Bone marrow (tissue), 2 donors: ENCODE data around the gene SFMBT2.
"Not testable (repeated sequence)": the region's sequence is repeated elsewhere in the genome, so short reads cannot be mapped to it uniquely, and the experiment has no call there.

Experiments used
- DNase-seq, 2 donors: peaks; one replicate each; lab custom pipeline; 2025; lab: John Stamatoyannopoulos, UW

The SFMBT2 gene

GRCh38 chr10:7184116-7184515, 226.7 kb downstream of the SFMBT2 start:
- DNase-seq = not testable (repeated sequence)

GRCh38 chr10:7182327-7182726, 228.5 kb downstream of the SFMBT2 start:
- DNase-seq = not testable (repeated sequence)

DNA sequence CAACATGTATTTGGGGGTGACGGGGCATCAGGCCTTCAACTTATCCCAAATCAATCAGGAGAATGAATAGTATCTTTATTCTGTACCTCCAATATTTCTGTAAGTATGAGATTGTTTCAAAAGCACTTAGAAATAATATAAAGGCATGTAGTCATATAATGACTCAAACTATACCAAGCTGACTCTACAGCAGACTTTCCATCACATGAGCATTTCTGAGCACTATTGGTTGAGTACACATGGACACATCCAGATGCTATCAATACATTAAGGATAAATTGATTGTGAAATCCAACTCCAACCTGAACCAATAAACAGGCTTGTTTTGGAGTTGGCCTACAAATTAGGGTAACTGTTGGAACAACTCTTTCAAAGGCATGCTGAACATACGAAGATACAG, 229.4 kb downstream of the SFMBT2 start:
- no peak for DNase-seq

GRCh38 chr10:7179536-7179935, 231.3 kb downstream of the SFMBT2 start:
- no peak for DNase-seq

DNA sequence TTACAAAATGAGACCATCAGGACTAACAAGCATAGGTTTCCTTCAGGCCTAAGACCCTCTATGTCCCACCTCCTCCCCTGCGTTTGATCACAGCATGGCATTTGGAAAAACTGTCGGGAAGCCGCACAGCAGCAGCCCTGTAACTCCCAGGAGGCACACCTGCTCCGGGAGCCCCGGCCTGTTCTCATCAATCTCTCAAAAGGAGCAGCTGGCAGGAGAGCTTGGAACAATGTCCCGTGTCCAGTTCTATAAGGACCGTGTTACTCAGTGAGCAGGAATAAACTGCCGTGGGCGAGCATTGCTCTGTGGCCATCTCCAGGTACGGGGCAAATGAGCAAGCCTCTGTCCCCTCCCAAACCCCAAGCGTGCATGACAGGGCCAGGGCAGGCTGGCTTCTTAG, 236.9 kb downstream of the SFMBT2 start:
- no peak for DNase-seq

GRCh38 chr10:7171825-7172224, 239.0 kb downstream of the SFMBT2 start:
- DNase-seq = no peak

GRCh38 chr10:7170626-7171322, 240.1 kb downstream of the SFMBT2 start:
- no peak for DNase-seq

GRCh38 chr10:7168414-7168813, 242.4 kb downstream of the SFMBT2 start:
- no peak for DNase-seq

DNA sequence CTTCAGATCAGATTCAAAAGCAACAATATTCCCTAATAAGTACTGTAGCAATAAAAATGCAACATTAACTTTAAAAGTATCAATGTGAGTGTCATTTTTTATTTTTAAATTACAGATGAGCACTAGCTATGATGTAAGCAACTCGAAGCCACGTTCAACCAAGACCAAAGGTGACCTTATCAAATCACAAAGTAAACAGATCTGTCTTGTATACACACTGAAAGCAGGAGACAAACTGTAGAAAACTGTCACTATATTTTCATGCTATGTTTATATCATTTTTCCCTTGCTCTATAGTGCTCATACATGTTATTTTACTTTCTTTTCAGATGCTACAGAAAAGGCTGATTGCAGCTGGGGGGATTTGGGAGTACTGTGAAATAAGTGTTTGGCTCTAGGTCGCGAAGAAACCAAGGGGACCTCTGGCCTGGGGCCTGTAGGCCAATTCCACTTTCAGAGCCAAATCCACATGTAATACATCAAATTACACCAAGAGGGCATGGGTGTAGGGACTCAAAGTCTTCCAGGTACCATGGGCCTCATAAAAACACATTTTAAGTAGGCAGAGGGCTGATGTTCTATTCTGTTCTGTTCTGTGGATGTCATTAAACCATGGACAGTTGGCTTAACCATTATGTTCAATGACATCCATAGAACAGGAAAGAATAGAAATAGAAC, 245.2 kb downstream of the SFMBT2 start:
- DNase-seq = no peak

GRCh38 chr10:7164955-7165354, 245.9 kb downstream of the SFMBT2 start:
- DNase-seq = no peak

DNA sequence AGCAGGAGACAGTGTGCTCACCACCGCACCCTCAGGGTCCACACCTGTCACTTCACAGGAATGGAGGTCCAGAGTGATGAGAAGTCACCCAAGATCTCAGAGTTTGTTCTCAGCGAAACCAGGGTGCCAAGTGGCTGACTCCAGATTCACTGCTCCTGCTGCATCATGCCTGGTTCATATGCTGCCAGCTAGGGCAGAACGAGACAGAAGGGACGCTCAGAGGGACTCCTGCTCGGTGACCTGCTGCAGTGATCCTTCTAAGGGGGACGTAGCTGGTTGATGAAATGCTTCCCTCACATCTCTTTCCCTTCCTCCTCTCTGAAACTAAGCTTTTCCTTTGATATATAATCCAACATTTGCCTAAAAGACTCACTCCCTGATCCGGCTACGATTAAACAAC, 248.5 kb downstream of the SFMBT2 start:
- DNase-seq = no peak

DNA sequence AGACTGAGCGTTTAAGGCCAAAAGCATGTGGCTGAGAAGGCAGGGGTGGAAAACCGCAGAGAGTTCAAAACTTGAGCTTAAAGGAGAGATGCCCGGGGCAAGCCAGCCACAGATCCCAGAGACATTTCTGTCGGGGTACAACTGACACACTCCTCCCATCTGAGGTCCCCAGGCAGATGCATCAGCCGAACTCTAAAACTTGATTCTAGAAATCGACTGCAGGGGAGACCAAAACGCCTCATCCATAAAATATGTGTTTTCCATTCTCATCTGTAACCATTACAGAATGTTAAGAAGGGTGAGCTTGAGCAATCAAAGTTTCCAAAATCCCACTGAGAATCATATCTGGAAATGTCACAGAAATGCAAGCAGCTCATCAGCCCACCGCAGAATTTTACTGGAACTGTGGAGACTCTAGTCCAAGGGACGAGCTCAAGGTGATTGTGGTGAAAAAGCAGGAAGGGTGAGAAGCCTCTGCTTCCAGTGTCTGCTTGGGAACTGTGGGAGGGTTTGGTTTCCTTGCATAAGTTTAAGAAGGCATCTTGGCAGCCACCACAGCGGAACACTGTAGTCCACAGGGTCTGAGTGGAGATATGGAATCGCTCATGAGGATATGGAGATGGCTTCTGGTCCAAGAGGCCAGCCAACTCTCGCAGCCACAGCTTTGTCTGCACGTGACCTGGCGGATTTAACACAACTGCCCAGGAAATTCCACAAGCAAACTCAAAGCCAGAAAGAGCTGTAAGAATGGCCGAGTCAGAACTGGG, 249.2 kb downstream of the SFMBT2 start:
- DNase-seq = no peak

- no peak for DNase-seq
These were observed 250.9 kb downstream of the SFMBT2 start for GRCh38 chr10:7159928-7160327.

DNA sequence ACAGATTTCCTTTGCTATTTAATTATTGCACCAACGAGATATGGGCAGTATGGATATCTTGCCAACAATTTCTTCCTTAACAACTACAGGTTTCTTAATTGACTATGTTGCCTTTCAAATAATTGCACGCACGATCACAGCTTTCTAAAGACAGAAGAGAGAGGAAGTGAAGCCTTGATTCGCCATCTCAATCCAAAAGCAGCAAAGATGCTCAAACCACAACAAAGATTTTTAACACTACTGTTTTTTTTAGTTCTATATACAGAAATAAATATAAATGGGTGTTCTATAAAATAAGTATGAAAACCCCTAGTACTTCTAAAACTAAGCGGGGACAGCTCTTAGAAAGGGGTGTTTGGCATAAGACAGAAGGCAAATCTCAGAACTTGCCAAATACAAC, 251.3 kb downstream of the SFMBT2 start:
- no peak for DNase-seq

GRCh38 chr10:7157091-7157490, 253.7 kb downstream of the SFMBT2 start:
- DNase-seq = no peak

DNA sequence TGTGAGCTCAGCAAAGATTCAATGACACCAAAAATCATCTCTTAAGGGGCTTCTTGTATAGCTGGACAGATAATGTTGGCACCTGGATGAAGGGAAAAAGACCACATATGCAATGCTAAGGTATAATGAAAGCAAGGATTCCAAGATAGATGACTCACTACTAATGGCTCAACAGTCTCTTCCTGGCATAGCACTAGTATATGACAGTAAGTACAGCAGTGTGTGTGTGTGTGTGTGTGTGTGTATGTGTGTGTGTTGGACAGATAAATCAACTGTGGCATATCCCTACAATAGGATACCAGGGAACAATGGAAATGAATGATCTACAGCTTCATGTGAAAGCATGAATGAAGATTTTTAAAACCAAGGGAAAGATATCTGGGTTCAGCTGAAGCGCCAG, 257.1 kb downstream of the SFMBT2 start:
- DNase-seq = no peak

- no peak for DNase-seq
These were observed 257.9 kb downstream of the SFMBT2 start for GRCh38 chr10:7152982-7153381.

- no peak for DNase-seq
These were observed 258.5 kb downstream of the SFMBT2 start for GRCh38 chr10:7152341-7152740.

- no peak for DNase-seq
These were observed 259.3 kb downstream of the SFMBT2 start for GRCh38 chr10:7151538-7151937.

DNA sequence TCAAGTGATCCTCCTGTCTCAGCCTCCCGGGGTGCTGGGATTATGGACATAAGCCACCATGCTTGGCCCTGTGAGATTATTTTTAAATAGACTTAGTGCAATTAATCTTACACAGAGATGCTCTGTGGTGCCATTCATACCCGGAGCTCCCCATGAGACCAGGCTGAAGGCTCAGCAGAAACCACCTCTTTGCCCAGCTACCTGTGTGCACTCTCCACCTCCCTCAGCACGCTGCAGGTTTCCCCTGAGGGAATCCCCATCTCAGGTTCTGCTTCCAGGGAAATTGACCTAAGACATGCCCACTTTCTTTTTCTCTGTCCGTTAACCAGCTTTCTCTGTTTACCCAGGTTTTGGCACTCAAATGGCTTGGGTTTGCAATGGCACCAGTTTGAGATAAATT, 260.5 kb downstream of the SFMBT2 start:
- DNase-seq = no peak

DNA sequence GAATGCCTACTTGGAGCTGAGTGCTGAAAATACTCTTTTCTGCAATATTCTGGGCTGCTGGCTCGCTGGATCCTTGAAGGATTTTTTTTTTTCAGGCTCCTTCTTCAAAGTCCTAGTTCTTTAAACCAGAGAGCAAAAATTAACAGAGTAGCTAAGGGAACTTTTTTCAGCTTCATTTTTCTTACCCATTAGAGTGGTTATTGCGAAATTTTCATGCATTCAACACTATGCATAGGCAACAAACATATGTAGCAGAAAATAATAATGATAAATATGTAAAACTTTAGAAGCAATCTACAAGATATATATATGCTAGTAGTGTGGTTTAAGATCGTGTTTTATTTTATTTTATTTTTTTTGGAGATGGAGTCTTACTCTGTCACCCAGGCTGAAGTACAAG, 264.6 kb downstream of the SFMBT2 start:
- DNase-seq = no peak

DNA sequence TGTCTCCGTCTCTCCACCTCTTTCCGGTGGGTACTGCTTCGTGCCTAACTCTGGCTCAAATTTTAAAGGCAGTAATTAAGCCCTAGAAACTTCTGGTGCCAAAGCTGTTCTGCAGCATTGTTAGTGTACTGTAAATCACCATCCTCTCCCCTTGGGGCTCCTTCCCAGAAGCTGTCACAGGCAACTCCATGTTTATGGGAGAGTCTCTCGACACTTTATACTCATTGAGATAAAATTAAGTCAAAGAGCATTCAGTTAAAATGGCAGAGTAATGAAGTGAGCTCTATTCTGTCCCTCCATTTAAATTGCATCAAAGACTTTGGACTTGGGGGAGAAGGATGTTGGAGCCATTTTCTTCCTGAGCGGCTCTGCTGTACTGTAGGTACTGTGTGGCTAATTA, 274.8 kb downstream of the SFMBT2 start:
- no peak for DNase-seq

- no peak for DNase-seq
These were observed 275.6 kb downstream of the SFMBT2 start for GRCh38 chr10:7135188-7135587.
